Progenitor cell of endocrine pancreas (in vitro differentiated cells): Measurements from ENCODE around the gene ZNF653. TPM values are rescaled to one million over a fixed set of nuclear protein-coding genes. Genes with fewer than 3 reads are reported as not detected.

Experiments
- DNase-seq: peaks from one replicate; pipeline ENCODE4 v3.0.0; 2021; ENCODE audit warnings: low spot score; ENCODE audit not compliant: unreplicated experiment
- H3K27ac Mint-ChIP-seq: 2 replicates; pipeline ENCODE4 v1.8.0; 2021; ENCODE audit warnings: mild to moderate bottlenecking, moderate library complexity, mixed read lengths
- H3K27me3 Mint-ChIP-seq: 2 replicates; pipeline ENCODE4 v1.8.0; 2021; ENCODE audit warnings: mixed read lengths
- H3K36me3 Mint-ChIP-seq: 2 replicates; pipeline ENCODE4 v1.8.0; 2022; ENCODE audit warnings: mixed read lengths; ENCODE audit not compliant: insufficient read depth
- H3K4me1 Mint-ChIP-seq: 2 replicates; pipeline ENCODE4 v1.8.0; 2021; ENCODE audit warnings: low read depth, mixed read lengths
- H3K4me3 Mint-ChIP-seq: 2 replicates; pipeline ENCODE4 v1.8.0; 2021; ENCODE audit warnings: low read depth, mild to moderate bottlenecking, moderate library complexity, mixed read lengths
- H3K9me3 Mint-ChIP-seq: 2 replicates; pipeline ENCODE4 v1.8.0; 2021; ENCODE audit warnings: low read depth, mixed read lengths
- CTCF ChIP-seq: fragments of 200-600 bp; sonication (generic); IDR thresholded peaks from one replicate; pipeline ENCODE4 v1.5.0; 2021; ENCODE audit warnings: antibody characterized with exemption, mild to moderate bottlenecking; ENCODE audit not compliant: unreplicated experiment
- total RNA-seq: library from RNA; stranded (reverse); gene quantifications from 2 replicates; pipeline ENCODE4 v1.2.1, GENCODE V29; 2021

ZNF653 gene
- total RNA-seq, 1 donor from 2014 or later, result 17.6 TPM

- Mint-ChIP-seq H3K36me3 (no peaks in the 10 kb centered on the region), H3K27ac (no peak overlapping the region), H3K27me3 (peaks cover 24% of the 10 kb centered on the region), H3K4me3 (no peak overlapping the region), H3K4me1 (peaks cover 7% of the 10 kb centered on the region), H3K9me3 (no peaks in the 10 kb centered on the region)
- no peak for TF ChIP-seq CTCF
- DNase-seq, result no peak
Measured at GRCh38 chr19:11539495-11540365, 34.1 kb upstream of the ZNF653 start.

- H3K9me3 Mint-ChIP-seq, result no peaks in the 10 kb centered on the region
- no peaks in the 10 kb centered on the region for H3K36me3 Mint-ChIP-seq
- no peak within 1 kb of the TSS for H3K4me3 Mint-ChIP-seq
- peaks cover 7% of the 10 kb centered on the region for H3K4me1 Mint-ChIP-seq
- DNase-seq, result no peak
- peaks cover 33% of the 10 kb centered on the region for H3K27me3 Mint-ChIP-seq
- TF ChIP-seq CTCF, result no peak
- peak within 1 kb of the TSS; percentile 37 for H3K27ac Mint-ChIP-seq
Measured at GRCh38 chr19:11538232-11539036, 32.8 kb upstream of the ZNF653 start, which contains the start of gene CNN1. Gene CNN1, plus strand, starts transcription at chr19:11538851. Its CDS starts 77 bp downstream, at chr19:11538928.

- no peaks in the 10 kb centered on the region for H3K9me3 Mint-ChIP-seq
- peaks cover 7% of the 10 kb centered on the region for H3K4me1 Mint-ChIP-seq
- peak; percentile 86 for DNase-seq
- TF ChIP-seq CTCF, result peak; percentile 94
- peak overlapping the region; percentile 94 for H3K27ac Mint-ChIP-seq
- peaks cover 37% of the 10 kb centered on the region for H3K27me3 Mint-ChIP-seq
- H3K36me3 Mint-ChIP-seq, result no peaks in the 10 kb centered on the region
- H3K4me3 Mint-ChIP-seq, result peak overlapping the region; percentile 67
Measured at GRCh38 chr19:11535792-11536595, 30.4 kb upstream of the ZNF653 start.

GRCh38 chr19:11534948-11535347 lies 29.3 kb upstream of the ZNF653 start:
- no peak for DNase-seq
- Mint-ChIP-seq H3K36me3 (no peaks in the 10 kb centered on the region), H3K4me3 (no peak overlapping the region), H3K9me3 (no peaks in the 10 kb centered on the region), H3K27ac (peak overlapping the region; percentile 19), H3K4me1 (peaks cover 7% of the 10 kb centered on the region), H3K27me3 (peaks cover 33% of the 10 kb centered on the region)
- TF ChIP-seq CTCF, result no peak

- no peak for DNase-seq
- H3K9me3 Mint-ChIP-seq, result no peaks in the 10 kb centered on the region
- peaks cover 7% of the 10 kb centered on the region for H3K4me1 Mint-ChIP-seq
- H3K27me3 Mint-ChIP-seq, result peaks cover 33% of the 10 kb centered on the region
- H3K4me3 Mint-ChIP-seq, result no peak overlapping the region
- no peaks in the 10 kb centered on the region for H3K36me3 Mint-ChIP-seq
- no peak for TF ChIP-seq CTCF
- H3K27ac Mint-ChIP-seq, result peak overlapping the region; percentile 19
Measured at GRCh38 chr19:11534538-11534937, 28.9 kb upstream of the ZNF653 start.
